ENCODE results near the gene SLC51A.
A peak's percentile ranks its signal among the peaks of the same experiment; 100 is the strongest.

The SLC51A gene

DNA sequence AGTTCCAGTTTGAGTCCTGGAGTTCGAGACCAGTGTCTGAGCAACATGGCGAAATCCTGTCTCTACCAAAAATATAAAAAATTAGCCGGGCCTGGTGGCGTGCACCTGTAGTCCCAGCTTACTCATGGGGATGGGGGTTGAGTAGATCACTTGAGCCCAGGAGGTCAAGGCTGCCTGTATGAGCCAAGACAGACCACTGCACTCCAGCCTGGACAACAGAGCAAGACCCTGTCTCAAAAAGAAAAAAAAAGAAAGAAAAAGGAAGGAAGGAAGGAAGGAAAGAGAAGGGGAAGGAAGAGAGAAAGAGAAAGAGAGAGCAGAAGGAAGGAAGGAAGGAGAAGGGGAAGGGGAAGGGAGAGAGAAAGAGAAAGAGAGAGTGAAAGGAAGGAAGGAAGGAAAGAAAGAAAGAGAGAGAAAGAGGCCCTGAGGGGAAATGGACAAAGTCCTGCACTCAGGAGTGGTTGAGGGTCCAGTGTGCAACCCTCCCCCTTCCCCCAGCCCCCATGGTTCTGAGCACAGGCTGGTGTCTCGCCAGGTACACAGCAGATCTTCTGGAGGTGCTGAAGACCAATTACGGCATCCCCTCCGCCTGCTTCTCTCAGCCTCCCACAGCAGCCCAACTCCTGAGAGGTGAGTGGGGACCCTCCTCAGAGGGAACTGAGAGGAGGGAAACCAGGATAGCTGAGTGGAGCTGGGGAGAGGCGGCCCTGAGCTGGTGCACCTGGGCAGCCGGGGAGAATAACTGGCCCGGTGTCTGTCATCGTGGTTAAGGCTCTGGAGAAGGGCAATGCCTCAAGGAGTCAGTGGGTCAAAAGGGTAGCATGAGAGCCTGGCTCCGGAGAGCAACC lies 1.2 kb downstream of the SLC51A start:
- H3K36me3 ChIP-seq (ENCODE audit: control insufficient read depth in 2 of 2, insufficient read depth in 2 of 2, low read length in 2 of 2) = no peaks in the 10 kb centered on the region
- no peaks in the 10 kb centered on the region for H3K27me3 ChIP-seq (ENCODE audit: control insufficient read depth in 1 of 2, insufficient read depth in 2 of 2, low read length in 2 of 2)
- no peaks in the 10 kb centered on the region for H3K9me3 ChIP-seq (ENCODE audit: control insufficient read depth in 2 of 2, low read length in 2 of 2)
- no peak overlapping the region for H3K27ac ChIP-seq (ENCODE audit: low read length)
- H3K4me3 ChIP-seq (ENCODE audit: low read length in 2 of 2) = no peak overlapping the region
- H3K4me1 ChIP-seq (ENCODE audit: control insufficient read depth, insufficient read depth, low read length) = peaks cover 5% of the 10 kb centered on the region
- H3K9ac ChIP-seq (ENCODE audit: low read length in 2 of 2) = no peak overlapping the region

DNA sequence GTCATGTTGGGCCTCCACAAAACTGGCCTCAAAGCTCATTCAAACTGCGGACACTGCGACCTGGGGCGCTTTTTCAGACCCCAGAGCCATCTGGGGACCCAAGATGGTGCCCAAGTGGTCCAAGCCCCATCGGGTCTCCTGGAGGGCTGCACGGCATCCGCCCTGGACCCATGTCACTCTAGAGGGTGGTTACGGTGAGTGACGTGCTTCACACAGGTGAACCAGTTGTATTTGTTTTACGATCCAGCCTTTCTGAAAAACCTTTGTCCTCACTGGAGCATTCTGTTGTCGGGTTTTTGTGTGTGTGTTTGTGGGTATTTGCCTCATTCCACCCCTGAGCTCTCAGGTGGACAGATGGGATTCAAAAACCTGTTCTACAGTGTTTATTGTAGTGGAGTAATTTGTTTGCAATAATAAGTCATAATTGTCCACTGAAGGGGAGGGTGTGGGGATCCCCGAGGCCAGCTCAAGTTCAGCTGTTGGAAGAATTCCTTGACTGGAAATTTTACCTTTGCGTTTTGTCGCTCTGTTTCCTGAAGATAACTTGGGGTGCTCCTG lies 1.9 kb downstream of the SLC51A start:
- H3K9ac ChIP-seq (ENCODE audit: low read length in 2 of 2) = no peak overlapping the region
- no peaks in the 10 kb centered on the region for H3K9me3 ChIP-seq (ENCODE audit: control insufficient read depth in 2 of 2, low read length in 2 of 2)
- H3K27me3 ChIP-seq (ENCODE audit: control insufficient read depth in 1 of 2, insufficient read depth in 2 of 2, low read length in 2 of 2) = no peaks in the 10 kb centered on the region
- no peaks in the 10 kb centered on the region for H3K36me3 ChIP-seq (ENCODE audit: control insufficient read depth in 2 of 2, insufficient read depth in 2 of 2, low read length in 2 of 2)
- no peak overlapping the region for H3K4me3 ChIP-seq (ENCODE audit: low read length in 2 of 2)
- H3K4me1 ChIP-seq (ENCODE audit: control insufficient read depth, insufficient read depth, low read length) = peaks cover 5% of the 10 kb centered on the region
- no peak overlapping the region for H3K27ac ChIP-seq (ENCODE audit: low read length)

DNA sequence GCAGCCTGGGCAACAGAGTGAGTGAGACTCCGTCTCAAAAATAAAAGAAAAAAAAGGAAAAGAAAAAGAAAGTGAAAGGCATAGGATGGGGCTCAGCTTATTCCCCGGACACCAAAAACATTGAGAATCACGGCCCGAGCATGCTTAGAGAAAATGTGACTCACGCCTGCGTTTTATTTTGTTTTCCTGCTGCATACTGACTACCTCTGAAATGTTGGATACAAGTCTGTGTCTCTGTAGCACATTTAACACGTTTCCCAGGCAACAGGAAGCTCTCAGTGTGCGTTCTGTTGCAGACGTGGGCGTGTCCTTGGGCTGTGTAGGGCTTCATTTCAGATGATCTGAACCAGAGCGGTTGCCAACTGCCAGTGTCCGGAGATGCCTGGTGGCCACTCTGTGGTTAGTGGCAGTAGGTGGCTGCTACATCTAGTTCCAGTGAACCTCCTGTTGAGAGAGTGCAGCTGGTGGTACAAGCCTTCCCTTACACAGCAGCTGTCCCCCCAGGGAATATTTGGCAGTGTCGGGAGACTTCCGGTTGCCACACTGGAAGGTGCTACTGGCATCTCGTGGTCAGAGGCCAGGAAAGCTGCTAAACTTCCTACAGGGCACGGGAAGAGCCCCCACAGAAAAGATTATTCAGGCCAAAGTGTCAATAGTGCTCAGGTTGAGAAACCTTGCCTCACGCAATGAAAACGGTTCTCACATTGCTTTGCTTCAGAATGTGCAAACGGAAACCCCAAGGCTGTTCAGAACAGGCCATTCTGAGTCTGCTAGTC lies 3.0 kb downstream of the SLC51A start:
- no peaks in the 10 kb centered on the region for H3K9me3 ChIP-seq (ENCODE audit: control insufficient read depth in 2 of 2, low read length in 2 of 2)
- H3K4me3 ChIP-seq (ENCODE audit: low read length in 2 of 2) = peak overlapping the region; percentile 40 to 61
- H3K4me1 ChIP-seq (ENCODE audit: control insufficient read depth, insufficient read depth, low read length) = peaks cover 5% of the 10 kb centered on the region
- no peaks in the 10 kb centered on the region for H3K36me3 ChIP-seq (ENCODE audit: control insufficient read depth in 2 of 2, insufficient read depth in 2 of 2, low read length in 2 of 2)
- peak overlapping the region in 1 of 2 donors; percentile 51 for H3K9ac ChIP-seq (ENCODE audit: low read length in 2 of 2)
- H3K27ac ChIP-seq (ENCODE audit: low read length) = peak overlapping the region; percentile 31
- no peaks in the 10 kb centered on the region for H3K27me3 ChIP-seq (ENCODE audit: control insufficient read depth in 1 of 2, insufficient read depth in 2 of 2, low read length in 2 of 2)

DNA sequence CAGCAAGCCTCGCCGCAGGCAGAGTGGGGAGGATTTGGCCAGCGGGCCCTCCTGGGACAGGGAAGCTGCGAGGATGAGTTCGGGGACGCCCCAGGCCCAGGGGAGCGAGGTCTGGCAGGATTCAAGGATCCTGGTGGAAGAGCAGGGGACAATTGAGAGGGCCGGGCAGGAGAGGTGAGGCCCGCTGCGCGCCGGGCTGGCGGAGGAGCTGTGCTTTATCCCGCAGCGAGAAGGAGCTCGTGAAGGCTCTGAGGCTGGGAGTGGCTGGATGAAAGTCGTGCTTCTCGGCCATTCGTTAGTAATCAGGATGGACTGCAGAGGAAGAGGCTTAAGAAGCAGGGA lies 3.6 kb downstream of the SLC51A start:
- H3K27ac ChIP-seq (ENCODE audit: low read length) = peak overlapping the region; percentile 31
- no peaks in the 10 kb centered on the region for H3K27me3 ChIP-seq (ENCODE audit: control insufficient read depth in 1 of 2, insufficient read depth in 2 of 2, low read length in 2 of 2)
- peaks cover 5% of the 10 kb centered on the region for H3K4me1 ChIP-seq (ENCODE audit: control insufficient read depth, insufficient read depth, low read length)
- no peak overlapping the region for H3K4me3 ChIP-seq (ENCODE audit: low read length in 2 of 2)
- H3K9me3 ChIP-seq (ENCODE audit: control insufficient read depth in 2 of 2, low read length in 2 of 2) = no peaks in the 10 kb centered on the region
- no peaks in the 10 kb centered on the region for H3K36me3 ChIP-seq (ENCODE audit: control insufficient read depth in 2 of 2, insufficient read depth in 2 of 2, low read length in 2 of 2)
- no peak overlapping the region for H3K9ac ChIP-seq (ENCODE audit: low read length in 2 of 2)

DNA sequence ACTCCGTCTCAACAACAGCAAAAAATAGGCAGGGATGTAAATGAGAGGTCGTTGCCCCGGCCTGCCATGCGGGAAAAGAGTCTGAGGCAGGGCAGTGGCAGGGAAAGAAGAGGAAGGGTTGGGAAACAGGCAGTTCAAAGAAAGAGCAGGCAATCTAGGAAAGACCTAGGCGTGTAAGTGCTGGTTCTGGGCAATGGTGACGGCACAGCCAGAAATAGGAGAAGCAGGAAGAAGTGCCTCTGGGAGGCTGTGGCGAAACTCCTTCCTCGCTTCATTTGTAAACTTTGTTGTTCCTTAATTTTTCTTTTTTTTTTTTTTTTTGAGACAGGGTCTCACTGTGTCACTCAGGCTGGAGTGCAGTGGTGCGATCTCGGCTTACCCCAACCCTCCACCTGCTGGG lies 4.3 kb downstream of the SLC51A start:
- H3K4me3 ChIP-seq (ENCODE audit: low read length in 2 of 2) = no peak overlapping the region
- peaks cover 0 to 2% of the 10 kb centered on the region in 2 donors for H3K27me3 ChIP-seq (ENCODE audit: control insufficient read depth in 1 of 2, insufficient read depth in 2 of 2, low read length in 2 of 2)
- H3K36me3 ChIP-seq (ENCODE audit: control insufficient read depth in 2 of 2, insufficient read depth in 2 of 2, low read length in 2 of 2) = no peaks in the 10 kb centered on the region
- no peak overlapping the region for H3K27ac ChIP-seq (ENCODE audit: low read length)
- H3K9ac ChIP-seq (ENCODE audit: low read length in 2 of 2) = no peak overlapping the region
- H3K9me3 ChIP-seq (ENCODE audit: control insufficient read depth in 2 of 2, low read length in 2 of 2) = no peaks in the 10 kb centered on the region
- H3K4me1 ChIP-seq (ENCODE audit: control insufficient read depth, insufficient read depth, low read length) = peaks cover 5% of the 10 kb centered on the region

DNA sequence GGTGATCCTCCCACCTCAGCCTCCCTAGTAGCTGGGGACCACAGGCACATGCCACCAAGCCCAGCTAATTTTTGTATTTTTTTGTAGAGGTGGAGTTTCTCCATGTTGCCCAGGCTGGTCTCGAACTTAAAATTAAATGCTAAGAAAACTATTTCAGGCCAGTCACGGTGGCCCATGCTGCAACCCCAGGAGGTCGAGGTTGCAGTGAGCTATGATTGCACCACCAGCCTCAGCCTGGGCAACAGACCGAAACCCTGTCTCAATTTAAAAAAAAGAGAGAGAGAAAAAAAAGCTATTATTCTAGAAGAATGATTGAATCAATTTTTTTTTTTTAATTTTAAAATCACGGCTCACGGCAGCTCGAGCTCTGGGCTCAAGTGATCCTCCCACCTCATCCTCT lies 4.7 kb downstream of the SLC51A start:
- Histone ChIP-seq H3K4me3 (ENCODE audit: low read length in 2 of 2) (no peak overlapping the region), H3K9ac (ENCODE audit: low read length in 2 of 2) (no peak overlapping the region), H3K9me3 (ENCODE audit: control insufficient read depth in 2 of 2, low read length in 2 of 2) (no peaks in the 10 kb centered on the region), H3K36me3 (ENCODE audit: control insufficient read depth in 2 of 2, insufficient read depth in 2 of 2, low read length in 2 of 2) (no peaks in the 10 kb centered on the region), H3K27ac (ENCODE audit: low read length) (no peak overlapping the region), H3K27me3 (ENCODE audit: control insufficient read depth in 1 of 2, insufficient read depth in 2 of 2, low read length in 2 of 2) (peaks cover 0 to 2% of the 10 kb centered on the region in 2 donors), H3K4me1 (ENCODE audit: control insufficient read depth, insufficient read depth, low read length) (peaks cover 5% of the 10 kb centered on the region)

DNA sequence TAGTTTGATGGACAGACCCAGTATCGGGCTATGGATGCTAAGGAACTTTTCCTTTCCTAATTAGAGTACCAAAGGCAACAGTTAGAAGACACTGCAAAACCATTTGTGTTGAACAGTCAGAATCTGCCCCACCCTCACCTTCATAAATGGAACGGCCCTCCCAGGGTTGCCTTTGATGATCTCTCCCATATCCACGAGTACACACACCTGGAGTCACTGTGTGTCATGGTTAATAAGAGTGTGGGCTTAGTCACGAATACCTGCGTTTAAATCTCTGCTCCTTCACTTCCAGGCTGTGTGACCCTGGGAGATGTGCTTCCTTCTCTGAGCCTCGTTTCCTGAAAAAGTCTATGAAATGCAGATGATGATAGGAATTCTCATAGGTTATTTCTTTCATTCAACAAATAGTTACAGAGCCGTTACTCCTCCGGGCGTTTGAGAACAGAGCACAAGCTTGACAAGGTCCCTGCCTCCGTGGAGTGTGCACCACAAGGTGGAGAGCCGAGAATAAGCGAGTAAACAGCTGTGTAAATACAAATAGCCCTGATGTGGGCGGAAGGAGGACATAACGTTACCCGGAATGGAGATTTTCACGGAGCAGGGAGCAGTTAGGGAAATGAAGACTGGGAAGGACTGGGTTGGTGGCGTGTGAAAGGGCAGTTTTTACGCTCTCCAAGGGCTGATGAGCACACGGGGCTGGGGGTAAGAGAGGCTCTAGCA lies 6.7 kb downstream of the SLC51A start:
- Histone ChIP-seq H3K4me3 (ENCODE audit: low read length in 2 of 2) (no peak overlapping the region), H3K9me3 (ENCODE audit: control insufficient read depth in 2 of 2, low read length in 2 of 2) (no peaks in the 10 kb centered on the region), H3K27ac (ENCODE audit: low read length) (no peak overlapping the region), H3K36me3 (ENCODE audit: control insufficient read depth in 2 of 2, insufficient read depth in 2 of 2, low read length in 2 of 2) (no peaks in the 10 kb centered on the region), H3K4me1 (ENCODE audit: control insufficient read depth, insufficient read depth, low read length) (peaks cover 9% of the 10 kb centered on the region), H3K27me3 (ENCODE audit: control insufficient read depth in 1 of 2, insufficient read depth in 2 of 2, low read length in 2 of 2) (peaks cover 0 to 2% of the 10 kb centered on the region in 2 donors), H3K9ac (ENCODE audit: low read length in 2 of 2) (no peak overlapping the region)

DNA sequence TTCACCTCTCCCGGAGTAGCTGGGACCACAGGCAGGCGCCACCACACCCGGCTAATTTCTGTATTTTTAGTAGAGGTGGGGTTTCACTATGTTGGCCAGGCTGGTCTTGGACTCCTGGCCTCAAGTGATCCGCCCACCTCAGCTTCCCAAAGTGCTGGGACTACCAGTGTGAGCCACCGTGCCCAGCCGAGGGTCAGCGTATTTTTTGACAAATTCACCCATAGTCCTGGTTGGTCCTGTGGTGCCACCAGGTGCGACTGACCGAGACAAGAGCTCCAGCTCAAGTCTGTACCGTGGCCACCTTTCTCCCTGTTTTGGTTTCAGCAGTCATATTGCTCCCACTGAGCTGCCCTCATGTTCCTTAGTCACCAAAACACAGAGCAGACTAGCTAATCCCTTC lies 8.8 kb downstream of the SLC51A start:
- Histone ChIP-seq H3K27me3 (ENCODE audit: control insufficient read depth in 1 of 2, insufficient read depth in 2 of 2, low read length in 2 of 2) (peaks cover 0 to 2% of the 10 kb centered on the region in 2 donors), H3K36me3 (ENCODE audit: control insufficient read depth in 2 of 2, insufficient read depth in 2 of 2, low read length in 2 of 2) (no peaks in the 10 kb centered on the region), H3K9ac (ENCODE audit: low read length in 2 of 2) (no peak overlapping the region), H3K27ac (ENCODE audit: low read length) (no peak overlapping the region), H3K4me3 (ENCODE audit: low read length in 2 of 2) (no peak overlapping the region), H3K9me3 (ENCODE audit: control insufficient read depth in 2 of 2, low read length in 2 of 2) (no peaks in the 10 kb centered on the region), H3K4me1 (ENCODE audit: control insufficient read depth, insufficient read depth, low read length) (peaks cover 4% of the 10 kb centered on the region)

DNA sequence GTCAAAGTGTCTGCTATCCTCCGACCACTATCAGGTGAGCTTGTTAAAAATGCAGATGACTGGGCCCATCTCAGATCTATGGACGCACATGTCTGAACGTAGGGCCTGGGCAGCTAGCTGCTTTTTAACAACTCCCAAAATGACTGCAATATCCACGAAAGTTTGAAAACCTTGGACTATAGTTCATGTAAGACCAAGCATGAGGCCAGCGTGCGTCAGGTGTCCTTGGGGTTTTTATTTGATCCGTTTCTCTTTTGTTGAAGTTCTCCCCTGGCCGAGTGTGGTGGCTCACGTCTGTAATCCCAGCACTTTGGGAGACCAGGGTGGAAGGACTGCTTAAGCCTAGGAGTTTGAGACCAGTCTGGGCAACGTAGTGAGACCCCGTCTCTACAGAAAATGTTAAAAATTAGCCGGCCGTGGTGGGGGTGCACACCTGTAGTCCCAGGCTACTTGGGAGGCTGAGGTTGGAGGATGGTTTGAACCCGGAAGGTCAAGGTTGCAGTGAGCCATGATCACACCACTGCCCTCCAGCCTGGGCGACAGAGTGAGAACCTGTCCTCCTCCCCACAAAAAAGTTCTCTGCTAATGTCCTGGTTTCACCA lies 9.5 kb downstream of the SLC51A start:
- peaks cover 4% of the 10 kb centered on the region for H3K4me1 ChIP-seq (ENCODE audit: control insufficient read depth, insufficient read depth, low read length)
- H3K36me3 ChIP-seq (ENCODE audit: control insufficient read depth in 2 of 2, insufficient read depth in 2 of 2, low read length in 2 of 2) = no peaks in the 10 kb centered on the region
- H3K27ac ChIP-seq (ENCODE audit: low read length) = no peak overlapping the region
- no peak overlapping the region for H3K9ac ChIP-seq (ENCODE audit: low read length in 2 of 2)
- H3K4me3 ChIP-seq (ENCODE audit: low read length in 2 of 2) = no peak overlapping the region
- H3K9me3 ChIP-seq (ENCODE audit: control insufficient read depth in 2 of 2, low read length in 2 of 2) = no peaks in the 10 kb centered on the region
- H3K27me3 ChIP-seq (ENCODE audit: control insufficient read depth in 1 of 2, insufficient read depth in 2 of 2, low read length in 2 of 2) = peaks cover 0 to 2% of the 10 kb centered on the region in 2 donors

DNA sequence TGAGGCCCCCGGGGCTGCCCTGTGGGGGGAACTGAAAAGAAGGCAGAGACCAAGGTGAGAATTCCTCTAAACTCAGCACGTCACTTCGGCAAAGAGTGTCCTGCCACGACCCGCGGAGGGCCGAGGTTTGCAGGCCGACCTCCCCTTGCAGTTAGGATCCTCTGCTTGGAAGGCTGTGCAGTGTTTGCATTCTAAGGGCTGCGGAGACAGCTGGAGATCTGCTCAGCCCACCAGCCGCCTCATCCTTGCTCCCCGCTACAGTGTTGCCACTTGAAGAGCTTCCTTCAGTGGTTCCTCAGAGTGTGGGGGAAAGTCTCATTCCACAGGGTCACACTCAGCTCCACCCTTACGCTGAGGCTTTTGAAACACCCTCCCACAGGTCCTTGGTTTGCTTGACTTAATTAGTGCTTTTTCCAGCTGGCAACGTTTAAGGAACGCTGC lies 10.8 kb downstream of the SLC51A start:
- H3K36me3 ChIP-seq (ENCODE audit: control insufficient read depth in 2 of 2, insufficient read depth in 2 of 2, low read length in 2 of 2) = no peaks in the 10 kb centered on the region
- H3K9me3 ChIP-seq (ENCODE audit: control insufficient read depth in 2 of 2, low read length in 2 of 2) = no peaks in the 10 kb centered on the region
- H3K27ac ChIP-seq (ENCODE audit: low read length) = no peak overlapping the region
- H3K27me3 ChIP-seq (ENCODE audit: control insufficient read depth in 1 of 2, insufficient read depth in 2 of 2, low read length in 2 of 2) = peaks cover 0 to 2% of the 10 kb centered on the region in 2 donors
- peaks cover 4% of the 10 kb centered on the region for H3K4me1 ChIP-seq (ENCODE audit: control insufficient read depth, insufficient read depth, low read length)
- H3K4me3 ChIP-seq (ENCODE audit: low read length in 2 of 2) = no peak overlapping the region
- H3K9ac ChIP-seq (ENCODE audit: low read length in 2 of 2) = no peak overlapping the region
